ENCODE results near the gene C1QTNF4.

C1QTNF4 gene

DNA sequence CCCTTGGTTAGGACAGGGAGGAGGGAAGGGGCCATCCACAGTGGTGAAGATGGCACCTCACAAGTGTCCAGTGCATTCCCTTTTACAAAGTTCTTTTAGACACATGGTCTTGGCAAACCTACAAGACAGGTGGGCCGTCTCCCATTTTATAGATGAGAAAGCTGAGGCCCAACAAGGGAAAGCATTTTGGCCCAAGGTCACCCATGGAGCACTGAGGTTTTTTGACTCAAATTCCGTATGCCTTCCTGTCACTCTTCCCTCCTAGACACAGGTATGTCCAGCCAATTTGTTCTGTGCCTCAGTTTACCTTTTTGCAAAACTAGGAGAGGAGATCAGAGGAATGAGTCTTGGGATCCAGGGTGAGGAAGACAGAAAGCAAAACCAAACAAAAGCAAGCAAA lies 1.2 kb downstream of the C1QTNF4 start:
- no peak for DNase-seq (ENCODE audit: low spot score)

DNA sequence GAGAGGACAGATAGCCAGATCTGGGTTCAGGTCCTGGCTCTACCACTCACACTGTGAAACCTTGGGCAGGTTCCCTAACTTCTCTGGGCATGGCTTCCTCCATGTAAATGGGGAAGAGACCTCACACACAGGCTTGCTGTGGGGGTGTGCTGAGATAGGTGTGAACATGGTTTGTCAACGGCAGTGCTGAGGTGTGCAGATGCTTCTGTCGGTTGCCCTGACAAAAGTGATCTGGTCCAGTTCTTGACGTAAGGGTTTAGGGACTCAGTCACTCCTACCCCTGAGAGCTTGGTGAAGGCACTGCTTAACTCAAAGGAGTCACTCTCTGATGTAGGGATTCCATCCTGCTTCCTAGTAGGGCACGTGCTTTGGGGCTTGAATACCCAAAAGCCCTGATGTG lies 2.0 kb downstream of the C1QTNF4 start:
- DNase-seq (ENCODE audit: low spot score), result no peak

DNA sequence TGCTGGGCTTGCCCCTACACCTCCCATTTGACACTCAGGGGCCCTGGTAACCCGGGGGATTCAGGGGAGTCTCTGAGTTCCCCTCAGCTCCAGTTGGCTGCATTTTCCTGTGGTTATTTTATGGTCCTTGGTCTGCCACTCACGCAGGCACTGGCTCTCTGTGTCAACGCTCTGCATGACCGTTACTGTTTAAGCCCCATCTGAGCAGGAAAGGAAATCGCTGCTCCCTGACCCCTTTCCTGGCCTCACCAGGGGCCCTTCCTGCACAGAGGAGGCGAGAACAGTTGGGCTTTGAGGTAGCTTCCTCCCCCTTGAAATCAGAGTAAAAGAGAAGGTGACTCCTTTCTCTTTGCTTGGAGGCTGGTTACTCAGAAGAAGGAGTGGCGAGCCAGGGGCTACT lies 2.4 kb downstream of the C1QTNF4 start:
- DNase-seq (ENCODE audit: low spot score), result no peak

DNA sequence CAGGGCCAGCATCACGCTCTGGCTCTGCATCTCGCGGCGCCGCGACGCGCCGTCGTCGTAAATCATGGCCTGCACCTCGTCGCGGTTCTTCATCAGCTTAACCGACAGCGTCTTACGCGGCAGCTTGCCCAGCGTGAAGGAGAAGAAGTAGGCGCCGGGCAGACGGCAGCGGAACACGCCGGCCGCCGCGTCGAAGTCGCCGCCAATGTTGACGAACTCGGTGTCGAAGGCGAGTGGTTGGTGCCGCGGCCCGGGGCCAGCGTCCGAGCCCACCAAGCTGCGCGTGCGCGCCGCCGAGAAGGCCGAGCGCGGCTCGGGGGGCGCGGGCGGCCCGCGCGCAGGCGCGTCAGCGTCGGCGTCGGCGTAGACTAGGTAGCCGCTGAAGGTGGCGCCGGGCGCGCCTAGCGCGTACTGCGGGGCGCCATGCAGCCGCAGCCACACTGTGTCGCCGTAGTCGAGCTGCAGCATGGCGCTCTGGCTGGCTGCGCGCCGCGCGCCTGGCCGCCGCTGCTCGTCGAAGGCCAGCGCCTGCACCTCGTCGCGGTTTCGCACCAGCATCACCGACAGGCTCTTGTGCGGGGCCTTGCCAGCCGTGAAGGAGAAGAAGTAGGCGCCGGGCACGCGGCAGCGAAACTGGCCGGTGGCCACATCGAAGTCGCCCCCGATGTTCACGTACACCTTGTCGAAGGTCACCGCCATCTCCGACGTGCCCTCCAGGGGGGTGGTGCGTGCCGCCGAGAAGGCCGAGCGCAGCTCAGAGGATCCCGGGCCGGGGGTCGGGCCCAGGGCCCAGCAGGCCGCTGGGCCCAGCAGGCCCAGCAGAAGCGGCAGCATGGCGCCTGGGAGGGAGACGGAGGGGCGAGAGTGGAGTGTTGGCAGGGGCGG lies 4.0 kb downstream of the C1QTNF4 start:
- no peak for DNase-seq (ENCODE audit: low spot score)

DNA sequence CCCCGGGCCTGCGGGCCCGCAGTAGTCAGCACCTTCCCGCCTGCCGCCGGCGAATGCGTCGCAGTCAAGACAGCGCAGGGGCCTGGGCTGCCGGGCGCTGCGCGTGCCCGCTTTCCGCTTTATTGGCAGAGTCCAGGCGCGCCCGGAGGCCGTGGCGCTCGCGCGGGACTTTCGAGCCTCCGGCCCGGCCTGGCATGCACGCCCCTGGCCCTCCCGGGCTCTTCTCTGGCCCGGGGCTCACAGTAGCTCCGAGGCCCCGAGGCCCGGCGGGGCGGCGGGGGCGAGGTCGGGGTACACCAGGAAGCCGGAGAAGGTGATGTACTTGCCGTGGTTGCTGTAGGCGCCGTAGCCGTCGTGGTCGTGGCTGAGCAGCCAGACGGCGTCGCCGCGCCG lies 4.6 kb downstream of the C1QTNF4 start:
- no peak for DNase-seq (ENCODE audit: low spot score)

DNA sequence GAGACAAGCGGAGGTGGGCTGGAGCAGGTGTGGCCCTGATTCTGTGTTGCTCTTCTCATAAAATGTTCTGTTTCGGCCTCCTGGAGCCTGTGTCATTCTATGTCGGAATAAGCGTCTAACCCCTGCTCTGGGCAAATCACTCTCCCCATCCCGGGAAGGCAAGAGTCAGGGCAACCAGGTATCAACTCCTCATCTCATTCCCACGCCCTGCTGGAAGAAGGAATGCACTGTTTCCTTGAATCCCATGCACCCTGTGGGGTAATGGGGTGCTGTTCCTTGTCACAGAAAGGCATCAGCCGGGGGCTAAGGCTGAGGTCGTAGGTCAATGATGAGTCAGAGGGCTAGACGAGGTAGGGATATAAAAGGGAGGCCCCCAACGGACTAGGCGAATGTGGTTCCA lies 5.1 kb downstream of the C1QTNF4 start:
- no peak for DNase-seq (ENCODE audit: low spot score)

DNA sequence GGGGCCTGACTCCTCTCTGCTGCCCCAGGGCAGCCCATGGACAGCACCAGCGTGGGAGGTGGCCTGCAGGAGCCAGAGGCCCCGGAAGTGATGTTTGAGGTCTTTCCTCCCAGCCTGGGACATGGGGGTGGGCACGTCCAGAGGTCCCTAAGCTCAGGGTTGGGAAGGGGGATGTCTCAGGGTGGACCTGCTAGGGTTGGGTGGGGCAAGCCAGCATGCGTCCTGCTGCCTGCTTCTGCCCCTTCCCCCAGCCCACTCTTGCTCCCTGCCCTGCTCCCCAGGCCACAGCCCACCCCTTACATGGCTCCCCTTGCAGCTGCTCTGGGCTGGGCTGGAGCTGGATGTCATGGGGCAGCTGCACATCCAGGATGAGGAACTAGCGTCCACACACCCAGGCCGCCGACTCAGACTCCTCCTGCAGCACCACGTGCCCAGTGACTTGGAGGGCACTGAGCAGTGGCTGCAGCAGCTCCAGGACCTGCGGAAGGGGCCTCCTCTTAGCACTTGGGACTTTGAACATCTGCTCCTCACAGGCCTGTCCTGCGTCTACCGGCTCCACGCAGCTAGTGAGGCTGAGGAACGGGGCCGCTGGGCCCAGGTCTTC lies 6.4 kb downstream of the C1QTNF4 start:
- peak; percentile 41 for DNase-seq (ENCODE audit: low spot score)

DNA sequence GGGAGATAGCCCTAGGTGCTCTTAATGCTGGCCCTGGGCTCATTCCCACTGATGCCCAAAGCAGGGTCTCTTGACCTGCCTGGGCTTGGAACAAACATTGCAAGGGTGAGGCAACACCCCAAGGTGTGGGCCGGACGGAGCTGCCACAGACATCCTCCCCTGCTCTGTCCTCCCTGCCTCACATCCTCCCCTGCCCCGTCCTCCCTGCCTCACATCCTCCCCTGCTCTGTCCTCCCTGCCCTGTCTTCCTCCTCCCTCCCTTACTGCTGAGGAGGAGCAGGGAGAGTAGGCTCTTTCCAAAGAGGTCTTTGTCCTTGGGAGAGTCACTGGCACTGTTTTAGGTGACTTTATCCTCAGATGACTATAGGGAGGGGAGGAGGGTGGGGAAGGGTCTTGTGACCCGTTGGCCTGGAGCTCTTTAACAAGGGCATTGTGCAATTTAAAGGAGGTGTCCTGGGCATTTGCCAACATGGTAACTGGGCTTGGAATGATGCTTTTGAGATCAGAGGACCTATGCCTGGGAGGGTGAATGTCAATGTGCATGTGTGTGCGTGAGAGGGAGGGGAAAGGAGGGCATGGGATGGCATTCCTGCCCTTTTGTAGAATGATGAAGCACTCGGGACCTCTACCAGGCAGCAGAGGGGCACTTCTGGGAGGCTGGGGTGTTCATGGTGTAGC lies 7.0 kb downstream of the C1QTNF4 start:
- peak; percentile 74 for DNase-seq (ENCODE audit: low spot score)

DNA sequence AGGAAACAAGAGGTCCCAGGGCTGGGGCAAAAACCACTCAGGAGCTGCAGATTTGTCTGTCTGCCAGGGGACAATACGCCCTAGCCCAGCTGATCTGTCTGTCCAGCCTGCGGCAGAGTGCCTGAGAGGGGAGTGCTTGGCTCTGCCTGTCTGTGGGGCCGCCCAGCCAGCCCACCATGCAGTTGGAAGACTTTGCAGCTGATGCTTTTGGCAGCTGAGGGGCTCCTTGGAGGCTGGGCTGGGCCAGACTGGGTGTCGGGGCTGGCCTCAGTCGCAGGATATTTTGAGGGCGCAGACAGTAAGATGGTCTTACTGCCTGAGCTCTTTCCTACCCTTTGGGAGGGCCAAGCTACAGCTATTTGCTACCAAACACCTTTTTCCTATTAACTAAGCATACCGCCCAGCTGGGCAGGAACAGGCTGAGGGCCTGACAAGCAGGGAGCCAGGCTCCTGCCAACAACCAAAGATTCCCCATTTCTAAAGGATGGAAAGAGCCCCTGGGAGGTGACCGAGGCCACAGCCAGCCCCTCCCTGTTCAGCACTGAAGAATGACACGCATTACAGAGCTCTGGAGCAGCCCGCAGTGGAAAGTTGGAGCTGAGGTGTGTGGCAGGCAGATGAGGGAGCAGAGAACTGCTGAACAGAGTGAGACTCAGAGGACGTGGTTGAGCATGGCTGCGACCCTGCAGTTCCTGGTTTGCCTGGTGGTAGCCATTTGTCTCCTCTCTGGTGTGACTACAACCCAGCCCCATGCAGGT lies 7.9 kb downstream of the C1QTNF4 start, which contains the start of gene FAM180B:
TSS of gene FAM180B (plus strand) at position 581 of the 758 bp plus-strand sequence. CDS start at position 672, 91 bp downstream.
- DNase-seq (ENCODE audit: low spot score), result no peak

DNA sequence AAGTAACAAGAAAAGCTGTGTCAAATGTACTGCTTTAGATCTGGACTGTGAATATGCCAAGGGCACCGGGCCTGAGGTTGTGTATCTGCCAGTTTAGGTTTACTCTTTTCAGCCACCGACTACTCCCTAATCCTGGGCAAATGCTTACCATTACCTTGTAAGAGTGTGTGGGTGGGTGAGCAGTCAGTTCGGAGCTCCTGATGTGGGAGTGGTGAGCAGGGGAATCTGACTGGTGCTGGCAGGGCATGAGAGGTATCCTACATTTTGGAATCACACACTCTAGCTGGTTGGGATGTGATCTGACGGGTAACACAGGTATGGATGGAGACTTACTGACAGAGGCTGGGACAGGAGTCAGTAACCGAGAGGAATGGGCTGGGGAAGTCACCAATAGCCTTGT lies 10.4 kb downstream of the C1QTNF4 start:
- DNase-seq (ENCODE audit: low spot score), result no peak

DNA sequence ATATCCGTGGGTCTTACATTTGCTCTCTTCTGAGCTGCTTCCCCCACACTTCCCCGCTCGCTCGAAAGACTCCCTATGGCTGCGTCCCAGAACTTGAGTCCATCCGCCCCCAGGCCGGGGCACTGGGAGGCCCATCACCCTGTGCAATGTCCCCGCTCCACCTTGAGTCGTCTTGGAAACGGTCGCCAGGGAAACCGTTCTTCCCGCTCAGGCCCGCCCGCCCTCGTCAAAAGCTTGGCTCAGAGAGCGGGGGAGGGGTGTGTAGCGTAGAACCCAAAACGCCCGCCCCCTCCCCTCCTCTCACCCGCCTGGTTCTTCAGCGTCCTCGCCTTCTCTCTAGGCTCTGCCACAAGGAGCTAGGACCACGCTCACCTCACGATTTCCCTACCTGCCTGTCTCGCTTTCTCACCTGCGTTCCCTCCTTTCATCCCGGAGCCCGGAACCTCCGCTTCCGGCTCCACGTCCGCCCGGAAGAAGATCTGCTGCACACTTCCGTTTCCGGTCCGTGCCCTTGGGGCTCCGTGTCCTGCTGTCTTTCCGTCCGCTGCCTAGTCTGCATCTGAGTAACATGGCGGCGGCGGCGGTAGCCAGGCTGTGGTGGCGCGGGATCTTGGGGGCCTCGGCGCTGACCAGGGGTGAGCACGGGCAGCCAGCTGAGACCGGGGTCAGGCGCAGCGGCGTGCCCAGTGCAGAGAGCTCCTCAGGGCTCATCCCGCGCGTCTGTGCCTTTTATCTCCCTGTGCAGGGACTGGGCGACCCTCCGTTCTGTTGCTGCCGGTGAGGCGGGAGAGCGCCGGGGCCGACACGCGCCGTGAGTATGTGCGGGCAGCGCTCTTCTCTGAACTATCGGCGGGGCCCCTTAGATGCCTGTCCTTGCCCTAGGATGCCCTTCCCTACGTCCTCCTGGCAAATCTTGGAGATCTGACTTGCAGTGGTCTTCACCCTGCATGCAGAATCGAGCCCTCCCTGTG lies 15.4 kb downstream of the C1QTNF4 start, which contains the start of the genes KBTBD4 and NDUFS3:
TSS of gene KBTBD4 (minus strand) at position 447 of the 971 bp plus-strand sequence. CDS start at position 428, 19 bp downstream.
TSS of gene NDUFS3 (plus strand) at position 551 of the 971 bp plus-strand sequence. CDS start at position 569, 18 bp downstream.
- DNase-seq (ENCODE audit: low spot score), result peak; percentile 95

DNA sequence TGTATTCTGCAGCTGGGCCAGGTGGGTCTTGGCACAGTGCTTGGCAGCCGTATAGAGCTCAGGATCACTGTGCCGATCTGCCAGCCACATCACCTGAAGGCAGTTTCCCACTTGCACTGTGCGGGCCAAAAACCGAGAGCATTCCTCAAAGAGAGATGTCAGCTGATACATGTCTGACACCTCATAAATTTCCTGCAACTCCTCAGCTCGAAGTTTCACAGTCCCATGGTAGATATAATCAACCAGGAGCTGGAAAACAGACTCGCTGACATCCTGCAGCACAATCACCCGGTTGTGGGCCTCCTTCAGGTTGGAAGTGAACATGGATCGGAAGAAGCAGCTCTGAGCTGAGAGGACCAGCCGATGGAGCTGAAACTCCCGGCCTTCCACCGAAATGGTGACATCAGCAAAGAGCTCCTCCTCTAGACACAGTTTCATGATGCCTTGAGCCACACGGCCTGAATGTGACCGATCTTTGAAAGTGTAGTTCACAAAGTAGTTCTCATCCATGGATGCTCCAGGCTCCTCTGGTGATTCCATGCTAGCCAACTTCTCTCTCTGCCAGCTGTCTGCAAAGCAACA lies 16.7 kb downstream of the C1QTNF4 start:
- DNase-seq (ENCODE audit: low spot score), result no peak

DNA sequence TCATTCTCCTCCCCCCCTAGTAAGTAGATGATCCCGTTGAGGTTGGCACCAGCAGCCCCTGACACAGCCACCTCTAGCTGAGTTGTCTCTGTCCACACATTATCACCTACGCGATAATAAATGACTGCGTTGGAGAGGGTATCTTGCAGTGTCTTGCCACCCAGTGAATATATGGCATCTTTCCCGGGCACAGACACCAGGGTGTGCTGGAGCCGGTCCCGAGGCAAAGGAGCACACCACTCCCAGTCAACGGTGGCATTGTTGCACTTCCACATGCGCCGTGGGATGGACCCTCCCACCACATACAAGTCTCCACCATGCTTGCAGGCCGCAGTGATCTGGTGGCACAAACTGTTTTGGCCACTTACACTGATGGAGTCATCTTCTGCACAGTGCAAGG lies 20.9 kb downstream of the C1QTNF4 start:
- DNase-seq (ENCODE audit: low spot score), result no peak

DNA sequence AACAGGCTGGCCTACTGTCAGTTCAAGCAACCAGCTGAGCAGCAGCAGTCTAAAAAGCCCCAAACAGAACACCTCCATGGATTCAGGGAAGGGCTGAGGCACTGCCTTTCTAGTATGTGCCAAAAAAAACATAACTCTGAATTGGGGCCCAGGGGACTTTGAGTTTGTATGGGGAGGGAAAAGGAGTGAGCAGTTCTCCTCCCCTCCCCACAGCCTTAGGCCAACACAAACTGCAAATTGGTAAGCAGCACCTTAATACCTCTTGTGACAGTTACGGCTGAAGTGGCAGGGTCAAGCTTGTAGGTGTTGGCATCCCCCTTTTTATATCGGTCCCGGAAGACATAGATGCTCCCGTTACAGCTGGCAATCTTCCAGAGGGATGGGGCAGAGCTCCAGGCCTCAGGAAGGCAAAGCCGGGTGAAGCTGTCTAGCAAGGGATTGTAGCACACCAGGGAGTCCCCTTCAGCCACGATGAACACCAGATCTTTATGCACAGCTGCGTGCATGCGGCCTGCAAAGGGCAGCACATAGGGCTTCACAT lies 21.4 kb downstream of the C1QTNF4 start:
- no peak for DNase-seq (ENCODE audit: low spot score)

DNA sequence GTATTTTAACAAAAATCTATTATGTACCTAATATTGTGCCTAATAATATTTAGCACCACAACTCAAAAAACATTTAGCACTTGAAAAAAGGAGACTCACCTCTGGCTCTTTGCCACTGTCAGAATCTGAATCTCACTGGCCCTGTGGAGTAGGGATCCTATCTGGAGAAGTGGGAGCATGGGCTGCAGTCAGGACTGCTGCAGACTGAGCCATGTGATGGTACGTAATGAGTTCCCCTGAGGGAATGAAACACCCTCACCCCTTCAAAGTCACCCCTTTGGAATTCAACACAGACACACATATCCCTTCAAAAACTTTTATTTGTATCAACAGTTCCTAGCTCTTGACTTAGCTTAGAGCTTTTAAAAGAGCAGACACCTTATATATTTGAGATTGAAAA lies 22.3 kb downstream of the C1QTNF4 start:
- no peak for DNase-seq (ENCODE audit: low spot score)

DNA sequence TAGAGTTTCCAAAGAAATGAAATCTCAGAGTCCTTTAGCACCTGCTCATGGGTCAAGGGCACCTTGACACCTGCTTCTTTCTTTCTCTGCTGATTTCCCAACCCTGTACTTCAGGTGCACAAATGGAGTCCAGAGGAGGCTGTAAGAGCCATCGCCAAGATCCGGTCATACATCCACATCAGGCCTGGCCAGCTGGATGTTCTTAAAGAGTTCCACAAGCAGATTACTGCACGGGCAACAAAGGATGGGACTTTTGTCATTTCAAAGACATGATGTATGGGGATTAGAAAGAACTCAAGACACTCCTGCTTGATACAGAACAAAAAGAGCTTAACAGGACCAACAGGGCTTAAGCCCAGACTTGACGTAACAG lies 22.9 kb downstream of the C1QTNF4 start:
- no peak for DNase-seq (ENCODE audit: low spot score)

DNA sequence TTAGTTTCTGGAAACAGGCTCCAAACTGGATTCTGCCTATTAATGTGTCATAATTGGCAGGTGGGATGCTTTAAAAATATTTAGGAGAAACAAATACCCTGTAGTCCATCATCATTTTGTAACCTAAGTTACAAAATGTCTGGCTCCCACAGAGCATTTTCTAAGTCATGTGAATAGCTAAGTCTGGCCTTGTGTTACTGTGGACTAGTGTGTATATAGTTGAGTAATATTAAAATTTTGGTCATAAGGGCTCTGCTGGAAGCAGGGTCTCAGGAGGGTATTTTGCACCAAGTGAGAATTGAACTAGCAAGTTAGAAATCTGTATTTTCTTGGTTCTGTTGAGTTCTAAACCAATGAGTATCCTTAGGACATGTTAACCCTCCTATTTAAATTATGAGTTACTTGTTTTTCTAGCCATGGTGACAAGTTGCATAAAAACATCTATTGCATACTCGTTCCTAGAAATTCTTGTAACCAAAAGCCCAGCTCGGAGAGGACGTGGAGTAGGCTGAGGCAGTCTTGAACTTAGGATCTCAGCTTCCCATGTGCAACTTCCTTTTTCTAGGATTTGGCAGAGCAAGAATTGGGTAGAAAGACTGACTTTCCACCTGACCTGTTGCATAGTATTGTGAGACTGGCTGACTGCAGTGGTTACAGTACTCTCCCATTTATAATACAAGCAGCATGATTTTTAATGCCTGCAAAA lies 23.4 kb downstream of the C1QTNF4 start:
- no peak for DNase-seq (ENCODE audit: low spot score)

DNA sequence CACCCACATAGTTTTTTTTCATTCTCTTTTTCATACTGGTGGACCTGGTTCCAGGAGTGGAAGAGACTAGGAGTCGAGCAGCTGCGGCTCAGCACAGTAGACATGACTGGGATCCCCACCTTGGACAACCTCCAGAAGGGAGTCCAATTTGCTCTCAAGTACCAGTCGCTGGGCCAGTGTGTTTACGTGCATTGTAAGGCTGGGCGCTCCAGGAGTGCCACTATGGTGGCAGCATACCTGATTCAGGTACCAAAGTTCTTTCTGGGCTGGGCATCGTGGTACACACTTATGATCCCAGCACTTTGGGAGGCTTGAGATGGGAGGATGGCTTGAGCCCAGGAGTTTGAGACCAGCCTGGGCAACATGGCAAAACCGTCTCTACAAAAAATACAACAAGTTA lies 24.6 kb downstream of the C1QTNF4 start:
- DNase-seq (ENCODE audit: low spot score), result no peak

DNA sequence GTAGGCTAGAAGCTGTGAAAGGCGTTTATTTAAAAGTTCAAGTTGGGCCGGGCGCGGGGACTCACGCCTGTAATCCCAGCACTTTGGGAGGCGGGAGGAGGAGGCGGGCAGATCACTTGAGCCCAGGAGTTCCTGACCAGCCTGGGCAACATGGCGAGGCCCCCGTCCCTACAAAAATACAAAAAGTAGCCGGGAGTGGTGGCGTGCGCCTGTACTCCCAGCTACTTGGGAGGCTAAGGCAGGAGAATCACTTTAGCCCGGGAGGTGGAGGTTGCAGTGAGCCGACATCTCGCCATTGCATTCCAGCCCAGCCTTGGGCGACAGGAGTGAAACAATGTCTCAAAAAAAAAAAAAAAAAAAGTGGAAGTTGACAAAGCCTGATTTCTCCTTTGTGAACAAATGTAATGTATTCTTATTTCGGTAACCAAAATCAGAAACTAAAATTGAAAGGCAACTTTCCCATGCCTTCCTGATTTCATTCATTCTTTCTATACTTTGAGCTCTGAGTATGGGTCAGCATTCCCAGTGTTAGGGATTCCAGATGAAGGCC lies 28.0 kb downstream of the C1QTNF4 start:
- DNase-seq (ENCODE audit: low spot score), result no peak
